Loucy (cell line): ENCODE measurements around the gene GARIN5A.

ENCODE experiments used
- EZH2phosphoT487 ChIP-seq: fragments of 200-600 bp; IDR thresholded peaks from 2 replicates; pipeline ENCODE4 v1.6.1; 2018; ENCODE audit warnings: antibody characterized with exemption, mild to moderate bottlenecking, moderate library complexity, borderline replicate concordance
- TF ChIP-seq, protein P1 (sequence below): fragments of 200-600 bp; sonication (generic); conservative IDR thresholded peaks from 2 replicates; pipeline ENCODE4 v1.5.1; 2014; ENCODE audit warnings: mild to moderate bottlenecking, antibody characterized with exemption, low read length

DNA sequence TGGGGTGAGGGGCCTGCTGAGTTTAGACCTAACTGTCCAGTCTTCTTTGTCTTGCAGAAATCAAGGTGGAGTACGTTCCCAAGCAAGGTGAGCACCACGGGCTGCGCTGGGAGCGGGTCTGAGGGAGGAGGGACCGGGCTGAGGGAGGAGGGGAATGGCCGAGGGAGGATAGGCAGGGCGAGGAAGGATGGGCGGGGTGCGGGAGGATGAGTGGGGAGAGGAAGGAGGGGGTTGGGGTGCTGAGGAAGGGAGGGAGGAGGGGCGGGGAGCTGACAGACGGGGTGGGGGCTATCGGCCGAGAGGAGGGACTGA is 25.5 kb downstream of the GARIN5A start:
- TF ChIP-seq, protein P1, sequence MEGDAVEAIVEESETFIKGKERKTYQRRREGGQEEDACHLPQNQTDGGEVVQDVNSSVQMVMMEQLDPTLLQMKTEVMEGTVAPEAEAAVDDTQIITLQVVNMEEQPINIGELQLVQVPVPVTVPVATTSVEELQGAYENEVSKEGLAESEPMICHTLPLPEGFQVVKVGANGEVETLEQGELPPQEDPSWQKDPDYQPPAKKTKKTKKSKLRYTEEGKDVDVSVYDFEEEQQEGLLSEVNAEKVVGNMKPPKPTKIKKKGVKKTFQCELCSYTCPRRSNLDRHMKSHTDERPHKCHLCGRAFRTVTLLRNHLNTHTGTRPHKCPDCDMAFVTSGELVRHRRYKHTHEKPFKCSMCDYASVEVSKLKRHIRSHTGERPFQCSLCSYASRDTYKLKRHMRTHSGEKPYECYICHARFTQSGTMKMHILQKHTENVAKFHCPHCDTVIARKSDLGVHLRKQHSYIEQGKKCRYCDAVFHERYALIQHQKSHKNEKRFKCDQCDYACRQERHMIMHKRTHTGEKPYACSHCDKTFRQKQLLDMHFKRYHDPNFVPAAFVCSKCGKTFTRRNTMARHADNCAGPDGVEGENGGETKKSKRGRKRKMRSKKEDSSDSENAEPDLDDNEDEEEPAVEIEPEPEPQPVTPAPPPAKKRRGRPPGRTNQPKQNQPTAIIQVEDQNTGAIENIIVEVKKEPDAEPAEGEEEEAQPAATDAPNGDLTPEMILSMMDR: no peak
- no peak for TF ChIP-seq EZH2phosphoT487
